Suprapubic skin (tissue), 4 donors: ENCODE measurements around the gene MGAT4C.

Source experiments
- CTCF ChIP-seq, 2 donors: fragments of 200-600 bp in 1 of 2; fragments of 450-650 bp in 1 of 2; sonication (generic) in 1 of 2; IDR thresholded peaks; one replicate each; pipeline ENCODE4 v1.5.1; 2016 to 2019; ENCODE audit warnings: antibody characterized with exemption in 2 of 2, mild to moderate bottlenecking in 1 of 2, moderate library complexity in 1 of 2
- EP300 ChIP-seq: sonication (generic); formaldehyde crosslinking; IDR thresholded peaks from one replicate; pipeline ENCODE4 v1.6.1; 2017; ENCODE audit warnings: antibody characterized with exemption
- POLR2A ChIP-seq, 2 donors: fragments of 450-650 bp; IDR thresholded peaks; one replicate each; pipeline ENCODE4 v1.6.1; 2017; ENCODE audit warnings: antibody characterized with exemption in 2 of 2, mild to moderate bottlenecking in 2 of 2, moderate library complexity in 2 of 2
- POLR2AphosphoS5 ChIP-seq, 3 donors: sonication (generic); formaldehyde crosslinking; IDR thresholded peaks; one replicate each; pipeline ENCODE4 v1.6.1; 2017; ENCODE audit warnings: antibody characterized with exemption in 3 of 3

- TF ChIP-seq CTCF (IDR thresholded peaks at IDR 0.05) (no peak), POLR2A (IDR thresholded peaks at IDR 0.05) (no peak), EP300 (no peak), POLR2AphosphoS5 (IDR thresholded peaks at IDR 0.05) (no peak)
Observed at GRCh38 chr12:85975716-85976115, 280.5 kb downstream of the MGAT4C start.
